HepG2 (cell line): ENCODE measurements around the gene PAK6. TPM values are rescaled to one million over a fixed set of nuclear protein-coding genes. Genes with fewer than 3 reads are reported as not detected.

Experiments
- ATAC-seq: fragments of 200-7000 bp; cut with Tn5 transposase; 3 replicates; pipeline ENCODE4 v1.9.1; 2020; ENCODE audit warnings: mild to moderate bottlenecking, moderate library complexity
- BruUV-seq: library from RNA; stranded (reverse); fragments of 400-500 nt; replicated peaks from 2 replicates; lab custom pipeline; 2021; lab: Mats Ljungman, UMichigan
- CTCF ChIA-PET: fragments of 300-600 bp; formaldehyde crosslinking; extraction: SDS; loops from one replicate; lab custom pipeline; 2021; ENCODE audit warnings: low total read pairs, inconsistent platforms, low intra/inter-chr PET ratio; lab: Yijun Ruan, JAX
- POLR2A ChIA-PET: fragments of 350-600 bp; sonication (Branson Sonifier 250); formaldehyde crosslinking; loops from one replicate; lab custom pipeline; 2020; ENCODE audit warnings: antibody characterized with exemption, inconsistent platforms; lab: Yijun Ruan, JAX
- DNase-seq: peaks from one replicate; pipeline ENCODE4 v3.0.0-alpha.2; 2015; ENCODE audit warnings: low spot score
- FAIRE-seq: peaks from 3 replicates; lab custom pipeline; 2011; peaks lifted over from hg19 to GRCh38; lab: Jason Lieb, UNC
- H2AFZ ChIP-seq: one replicate; pipeline ENCODE4 v1.6.1; 2011; ENCODE audit warnings: low read length, inconsistent platforms
- H3K27ac ChIP-seq: fragments of 300-600 bp; 3 replicates; pipeline ENCODE4 v1.8.0; 2011; ENCODE audit warnings: mixed run types, mild to moderate bottlenecking, mixed read lengths, low read length, inconsistent platforms; ENCODE audit not compliant: insufficient read depth; ENCODE audit errors: extremely low read length
- H3K27me3 ChIP-seq, 2 experiments: fragments of 200-600 bp in 1 of 2; 2 replicates in 1 of 2; 3 replicates in 1 of 2; pipeline versions ENCODE4 v1.6.0 to v1.8.0; 2011; ENCODE audit warnings: low read length in 2 of 2, mild to moderate bottlenecking in 2 of 2, moderate library complexity in 2 of 2, inconsistent platforms in 1 of 2; ENCODE audit not compliant: insufficient read depth in 2 of 2, control insufficient read depth in 1 of 2
- H3K36me3 ChIP-seq, 2 experiments: fragments of 200-600 bp in 1 of 2; replicated peaks in 1 of 2; 2 replicates in 1 of 2; 3 replicates in 1 of 2; pipeline versions ENCODE4 v1.5.1 to v1.8.0; 2011; ENCODE audit warnings: low read length in 2 of 2, inconsistent platforms in 1 of 2; ENCODE audit not compliant: insufficient read depth in 2 of 2, control insufficient read depth in 1 of 2
- H3K4me1 ChIP-seq: 2 replicates; pipeline ENCODE4 v1.5.1; 2012; ENCODE audit warnings: low read length, inconsistent platforms; ENCODE audit not compliant: insufficient read depth
- H3K4me2 ChIP-seq: 2 replicates; pipeline ENCODE4 v1.6.0; 2011; ENCODE audit warnings: low read depth, low read length, inconsistent platforms
- H3K4me3 ChIP-seq, 3 experiments: fragments of 200-600 bp in 1 of 3; sonication (generic), shearing (Covaris generic) in 1 of 3; replicated peaks in 1 of 3; 2 replicates each; pipeline ENCODE4 v1.5.1; 2011 to 2016; ENCODE audit warnings: low read length in 3 of 3, inconsistent platforms in 2 of 3, low read depth in 2 of 3, mild to moderate bottlenecking in 2 of 3, control low read depth in 1 of 3, mixed read lengths in 1 of 3; ENCODE audit not compliant: insufficient read depth in 1 of 3
- H3K79me2 ChIP-seq: one replicate; pipeline ENCODE4 v1.6.1; 2011; ENCODE audit warnings: low read length, inconsistent platforms; ENCODE audit not compliant: insufficient read depth
- H3K9ac ChIP-seq: 2 replicates; pipeline ENCODE4 v1.6.0; 2011; ENCODE audit warnings: mild to moderate bottlenecking, low read depth, low read length, inconsistent platforms; ENCODE audit not compliant: insufficient read depth
- H3K9me3 ChIP-seq: 2 replicates; pipeline ENCODE4 v1.5.1; 2012; ENCODE audit warnings: mild to moderate bottlenecking, low read length
- H4K20me1 ChIP-seq: 2 replicates; pipeline ENCODE4 v1.6.0; 2011; ENCODE audit warnings: inconsistent platforms, mild to moderate bottlenecking, low read length, moderate library complexity; ENCODE audit not compliant: insufficient read depth
- AHDC1 ChIP-seq: sonication (generic); formaldehyde crosslinking; IDR thresholded peaks from 2 replicates; pipeline ENCODE4 v1.5.1; 2020; ENCODE audit warnings: mild to moderate bottlenecking, missing genetic modification reagents, borderline replicate concordance
- CSRNP1 ChIP-seq: sonication (generic); formaldehyde crosslinking; IDR thresholded peaks from 2 replicates; pipeline ENCODE4 v1.8.1; 2023; ENCODE audit warnings: mild to moderate bottlenecking, missing genetic modification reagents
- EP300 ChIP-seq, 3 experiments: sonication (generic) in 1 of 3; formaldehyde crosslinking in 1 of 3; IDR thresholded peaks; 2 replicates each; pipeline versions ENCODE4 v1.5.1 to v1.6.1; 2011 to 2020; ENCODE audit warnings: low read depth in 2 of 3, low read length in 2 of 3, borderline replicate concordance in 1 of 3, improper control_type of control experiment in 1 of 3, mild to moderate bottlenecking in 1 of 3, missing genetic modification reagents in 1 of 3, moderate library complexity in 1 of 3
- MAZ ChIP-seq, 2 experiments: sonication (generic) in 1 of 2; formaldehyde crosslinking in 1 of 2; IDR thresholded peaks; 2 replicates each; pipeline versions ENCODE4 v1.5.0 to v1.6.1; 2012 to 2020; ENCODE audit warnings: low read depth in 2 of 2, mild to moderate bottlenecking in 2 of 2, borderline replicate concordance in 1 of 2, improper control_type of control experiment in 1 of 2, low read length in 1 of 2, missing genetic modification reagents in 1 of 2, moderate library complexity in 1 of 2
- NR3C1 ChIP-seq: sonication (generic); formaldehyde crosslinking; IDR thresholded peaks from 2 replicates; pipeline ENCODE4 v1.4.0; 2020; ENCODE audit warnings: missing genetic modification reagents
- RARA ChIP-seq: IDR thresholded peaks from 2 replicates; pipeline ENCODE4 v1.6.1; 2016; ENCODE audit warnings: missing genetic modification reagents, missing compliant biosample characterization
- SALL2 ChIP-seq: sonication (generic); formaldehyde crosslinking; IDR thresholded peaks from 2 replicates; pipeline ENCODE4 v1.8.1; 2023; ENCODE audit warnings: mild to moderate bottlenecking, missing genetic modification reagents, inconsistent platforms
- TAF15 ChIP-seq: fragments of 200-400 bp; formaldehyde crosslinking; IDR thresholded peaks from one replicate; pipeline ENCODE4 v1.6.1; 2018; ENCODE audit warnings: mild to moderate bottlenecking, low read depth, low read length; ENCODE audit not compliant: poor library complexity, severe bottlenecking
- ZNF235 ChIP-seq: sonication (generic); formaldehyde crosslinking; IDR thresholded peaks from 2 replicates; pipeline ENCODE4 v1.8.1; 2023; ENCODE audit warnings: mild to moderate bottlenecking, missing genetic modification reagents, borderline replicate concordance
- ZNF317 ChIP-seq: sonication (generic); formaldehyde crosslinking; IDR thresholded peaks from 2 replicates; pipeline ENCODE4 v1.5.0; 2020; ENCODE audit warnings: mild to moderate bottlenecking, missing genetic modification reagents
- ZNF329 ChIP-seq: sonication (generic); formaldehyde crosslinking; IDR thresholded peaks from 2 replicates; pipeline ENCODE4 v1.9.0; 2021; ENCODE audit warnings: low read depth, mild to moderate bottlenecking, missing genetic modification reagents
- ZNF589 ChIP-seq: sonication (generic); formaldehyde crosslinking; conservative IDR thresholded peaks from 2 replicates; pipeline ENCODE4 v1.8.0; 2022; ENCODE audit warnings: mild to moderate bottlenecking, moderate library complexity, missing genetic modification reagents
- ZNF607 ChIP-seq: sonication (generic); formaldehyde crosslinking; IDR thresholded peaks from 2 replicates; pipeline ENCODE4 v1.5.1; 2020; ENCODE audit warnings: missing genetic modification reagents, mild to moderate bottlenecking, borderline replicate concordance
- WGBS: methylation state at CpG from one replicate; pipeline ENCODE4 v1.1.6; 2017; ENCODE audit warnings: low lambda C conversion rate; 5-methylcytosine and 5-hydroxymethylcytosine counted together
- in situ Hi-C: cut with HindIII; loops from 2 replicates; pipeline ENCODE4 v1.10.0; 2017; ENCODE audit warnings: low pct_unique_long_range_greater_than_20kb; ENCODE audit not compliant: extremely low pct_ligation_motif_present
- intact Hi-C: fragments of 100-400 bp; cut with micrococcal nuclease; formaldehyde crosslinking; loops from one replicate; pipeline ENCODE4 v1.10.0; 2022; ENCODE audit not compliant: unreplicated experiment
- polyA plus RNA-seq, 8 experiments: library from polyadenylated mRNA; depleted of rRNA in 3 of 8; stranded (reverse) in 7 of 8; unstranded in 1 of 8; fragments of >200 nt; fragmentation: Illumina TruSeq in 4 of 8; extraction: Trizol in 4 of 8; gene quantifications; 2 replicates each; pipeline versions ENCODE4 v1.2.1 to v1.2.3, GENCODE V29; 2011 to 2016; ENCODE audit warnings: low read depth in 4 of 8, missing spikeins in 1 of 8, mixed read lengths in 1 of 8; ENCODE audit not compliant: insufficient read depth in 1 of 8
- total RNA-seq, 5 experiments: library from RNA; depleted of rRNA; stranded (reverse); fragments of >200 nt; fragmentation: Illumina TruSeq; extraction: Trizol; gene quantifications; 2 replicates each; pipeline ENCODE4 v1.2.3, GENCODE V29; 2016; ENCODE audit warnings: low read depth in 1 of 5

PAK6 gene
- total and polyA plus RNA-seq, 2 of the 13 experiments (the other 11 are each of a cell fraction or from before 2014, with no cell fraction given) = 0.07 TPM; not detected in 1

- no peak overlapping the region for H3K4me3 ChIP-seq
- H2AFZ ChIP-seq = no peak overlapping the region
- 16% methylated on average over 8 of the region's 12 CpGs for WGBS
- H3K27me3 ChIP-seq = peaks cover 20 to 92% of the 10 kb centered on the region in 2 experiments
- H3K27ac ChIP-seq = no peak overlapping the region
- BruUV-seq = no TSS peak
- no peak overlapping the region for H3K9ac ChIP-seq
- H3K36me3 ChIP-seq = no peaks in the 10 kb centered on the region
- intact Hi-C loops (no loop called here), in situ Hi-C loops (no loop called here)
- H3K4me1 ChIP-seq = peaks cover 8% of the 10 kb centered on the region; the same call in 1 of the 2 replicates
- H4K20me1 ChIP-seq = no peaks in the 10 kb centered on the region
- DNase-seq (no peak), FAIRE-seq (no peak), ATAC-seq (no peak)
- no peaks in the 10 kb centered on the region for H3K79me2 ChIP-seq
- no peaks in the 10 kb centered on the region for H3K9me3 ChIP-seq
- H3K4me2 ChIP-seq = no peak overlapping the region
- POLR2A ChIA-PET = interaction anchor here (1.5 kb wide), 1 partner anchor 27 kb away, joined by 3 read pairs; no protein-coding TSS in a partner anchor
- CTCF ChIA-PET = no interaction called here
- TF ChIP-seq ZNF317 (CRISPR knock-in tag) (no peak), MAZ (IDR thresholded peaks at IDR 0.05; ENCODE audit: borderline replicate concordance, low read depth, low read length) (no peak), MAZ (CRISPR knock-in tag; IDR thresholded peaks at IDR 0.05; ENCODE audit: low read depth) (no peak), EP300 (IDR thresholded peaks at IDR 0.05; ENCODE audit: low read depth in 2 of 2, low read length in 2 of 2) (no peak), EP300 (CRISPR knock-in tag; IDR thresholded peaks at IDR 0.05; ENCODE audit: borderline replicate concordance) (no peak), SALL2 (no peak), ZNF607 (CRISPR knock-in tag) (no peak), RARA (CRISPR knock-in tag) (no peak), CSRNP1 (no peak), TAF15 (no peak), AHDC1 (CRISPR knock-in tag) (no peak), ZNF329 (no peak), ZNF235 (CRISPR knock-in tag) (no peak), NR3C1 (CRISPR knock-in tag) (no peak), ZNF589 (CRISPR knock-in tag) (no peak)
These were observed 57.2 kb downstream of the PAK6 start for GRCh38 chr15:40295877-40296560.
